Measurements from ENCODE around the gene RSRC1. TPM values are rescaled to one million over a fixed set of nuclear protein-coding genes. Genes with fewer than 3 reads are reported as not detected.

RSRC1 gene
- total RNA-seq, 1 experiment from 2014 or later = 49.4 TPM

DNA sequence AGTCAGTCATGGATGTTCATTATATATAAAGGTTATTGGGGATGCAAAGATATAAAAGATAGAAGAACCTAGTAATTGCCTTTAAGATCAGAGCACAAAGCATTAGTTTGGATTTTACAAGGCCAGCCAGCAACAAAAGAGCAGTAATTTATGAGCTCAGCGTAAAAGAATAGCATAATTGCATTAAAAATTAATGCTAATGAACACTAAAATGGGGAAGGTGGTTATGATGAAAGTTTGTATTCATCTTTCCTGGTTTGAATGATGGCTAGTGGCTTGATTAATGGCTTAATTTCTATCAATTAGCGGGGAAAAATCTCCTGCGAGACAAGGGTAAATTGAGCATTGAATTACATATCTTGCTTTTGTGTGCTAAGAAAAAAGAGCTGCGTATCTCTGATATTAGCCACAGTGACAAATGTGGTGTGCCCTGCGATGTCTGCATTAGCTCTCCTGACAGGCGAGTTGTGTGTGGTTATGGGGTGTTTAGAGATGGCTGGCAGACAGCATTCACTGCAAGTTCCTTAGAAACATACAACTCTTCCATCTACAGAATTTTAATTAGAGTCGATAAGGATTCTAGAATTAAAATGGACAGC is 418.3 kb downstream of the RSRC1 start:
- H3K9me3 ChIP-seq (ENCODE audit: control insufficient read depth, insufficient read depth, low read depth, low read length) = no peaks in the 10 kb centered on the region
- no peaks in the 10 kb centered on the region for H3K36me3 ChIP-seq (ENCODE audit: control insufficient read depth, insufficient read depth, low read length)
- no peak overlapping the region for H3K27ac ChIP-seq (ENCODE audit: low read length)
- intact Hi-C loops (cut with micrococcal nuclease; ENCODE audit: unreplicated experiment) (loop anchor here (10.0 kb wide), 1 partner anchor 443 kb away; no protein-coding TSS in a partner anchor), in situ Hi-C loops (cut with HindIII; ENCODE audit: low pct_unique_long_range_greater_than_20kb, low sequenced_read_pairs) (no loop called here)
- BruUV-seq (replicated peaks) = no TSS peak
- ChIA-PET POLR2A (no interaction called here), CTCF (no interaction called here)
- DNase-seq (ENCODE audit: low read depth, low spot score) (no peak), ATAC-seq (no peak)
- H3K4me1 ChIP-seq (ENCODE audit: control insufficient read depth, insufficient read depth, low read length) = no peaks in the 10 kb centered on the region
- no peak overlapping the region for H3K4me3 ChIP-seq (ENCODE audit: low read depth in 2 of 2, low read length in 2 of 2)
- no peaks in the 10 kb centered on the region for H3K27me3 ChIP-seq (ENCODE audit: control insufficient read depth, insufficient read depth, low read length)
- TF ChIP-seq POLR2AphosphoS5 (IDR thresholded peaks at IDR 0.05; ENCODE audit: low read depth, low read length) = no peak
- no peak for TF ChIP-seq SIN3A (IDR thresholded peaks at IDR 0.05; ENCODE audit: borderline replicate concordance, insufficient read depth, low read depth, low read length)
- TF ChIP-seq, protein P1, sequence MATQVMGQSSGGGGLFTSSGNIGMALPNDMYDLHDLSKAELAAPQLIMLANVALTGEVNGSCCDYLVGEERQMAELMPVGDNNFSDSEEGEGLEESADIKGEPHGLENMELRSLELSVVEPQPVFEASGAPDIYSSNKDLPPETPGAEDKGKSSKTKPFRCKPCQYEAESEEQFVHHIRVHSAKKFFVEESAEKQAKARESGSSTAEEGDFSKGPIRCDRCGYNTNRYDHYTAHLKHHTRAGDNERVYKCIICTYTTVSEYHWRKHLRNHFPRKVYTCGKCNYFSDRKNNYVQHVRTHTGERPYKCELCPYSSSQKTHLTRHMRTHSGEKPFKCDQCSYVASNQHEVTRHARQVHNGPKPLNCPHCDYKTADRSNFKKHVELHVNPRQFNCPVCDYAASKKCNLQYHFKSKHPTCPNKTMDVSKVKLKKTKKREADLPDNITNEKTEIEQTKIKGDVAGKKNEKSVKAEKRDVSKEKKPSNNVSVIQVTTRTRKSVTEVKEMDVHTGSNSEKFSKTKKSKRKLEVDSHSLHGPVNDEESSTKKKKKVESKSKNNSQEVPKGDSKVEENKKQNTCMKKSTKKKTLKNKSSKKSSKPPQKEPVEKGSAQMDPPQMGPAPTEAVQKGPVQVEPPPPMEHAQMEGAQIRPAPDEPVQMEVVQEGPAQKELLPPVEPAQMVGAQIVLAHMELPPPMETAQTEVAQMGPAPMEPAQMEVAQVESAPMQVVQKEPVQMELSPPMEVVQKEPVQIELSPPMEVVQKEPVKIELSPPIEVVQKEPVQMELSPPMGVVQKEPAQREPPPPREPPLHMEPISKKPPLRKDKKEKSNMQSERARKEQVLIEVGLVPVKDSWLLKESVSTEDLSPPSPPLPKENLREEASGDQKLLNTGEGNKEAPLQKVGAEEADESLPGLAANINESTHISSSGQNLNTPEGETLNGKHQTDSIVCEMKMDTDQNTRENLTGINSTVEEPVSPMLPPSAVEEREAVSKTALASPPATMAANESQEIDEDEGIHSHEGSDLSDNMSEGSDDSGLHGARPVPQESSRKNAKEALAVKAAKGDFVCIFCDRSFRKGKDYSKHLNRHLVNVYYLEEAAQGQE (IDR thresholded peaks at IDR 0.05; ENCODE audit: insufficient read depth in 1 of 2, low read depth in 2 of 2, low read length in 1 of 2) = no peak
- no peak for TF ChIP-seq CTCF (IDR thresholded peaks at IDR 0.05)
- no peak for TF ChIP-seq TCF7L2 (IDR thresholded peaks at IDR 0.05; ENCODE audit: low read depth, low read length)

GRCh38 chr3:158531334-158531733 is 421.4 kb downstream of the RSRC1 start:
- ATAC-seq (no peak), DNase-seq (ENCODE audit: low read depth, low spot score) (no peak)
- Histone ChIP-seq H3K27me3 (ENCODE audit: control insufficient read depth, insufficient read depth, low read length) (no peaks in the 10 kb centered on the region), H3K4me1 (ENCODE audit: control insufficient read depth, insufficient read depth, low read length) (no peaks in the 10 kb centered on the region), H3K27ac (ENCODE audit: low read length) (no peak overlapping the region), H3K9me3 (ENCODE audit: control insufficient read depth, insufficient read depth, low read depth, low read length) (no peaks in the 10 kb centered on the region), H3K4me3 (ENCODE audit: low read depth in 2 of 2, low read length in 2 of 2) (no peak overlapping the region), H3K36me3 (ENCODE audit: control insufficient read depth, insufficient read depth, low read length) (no peaks in the 10 kb centered on the region; the same call in 1 of the 2 replicates)
- intact Hi-C loops (cut with micrococcal nuclease; ENCODE audit: unreplicated experiment) (loop anchor here (5.0 to 10.0 kb wide), 4 partner anchors 97 to 997 kb away; no protein-coding TSS in a partner anchor), in situ Hi-C loops (cut with HindIII; ENCODE audit: low pct_unique_long_range_greater_than_20kb, low sequenced_read_pairs) (no loop called here)
- TF ChIP-seq, protein P1 (IDR thresholded peaks at IDR 0.05; ENCODE audit: insufficient read depth in 1 of 2, low read depth in 2 of 2, low read length in 1 of 2) = no peak
- TF ChIP-seq SIN3A (IDR thresholded peaks at IDR 0.05; ENCODE audit: borderline replicate concordance, insufficient read depth, low read depth, low read length) = no peak
- no peak for TF ChIP-seq TCF7L2 (IDR thresholded peaks at IDR 0.05; ENCODE audit: low read depth, low read length)
- TF ChIP-seq POLR2AphosphoS5 (IDR thresholded peaks at IDR 0.05; ENCODE audit: low read depth, low read length) = no peak
- no peak for TF ChIP-seq CTCF (IDR thresholded peaks at IDR 0.05)
- no TSS peak for BruUV-seq (replicated peaks)
- ChIA-PET CTCF (no interaction called here), POLR2A (interaction anchor here (0.5 to 0.7 kb wide), 2 partner anchors 23 to 407 kb away, joined by 5 to 6 read pairs; no protein-coding TSS in a partner anchor)
